ENCODE data around the gene NSD2. TPM values are rescaled to one million over a fixed set of nuclear protein-coding genes. Genes with fewer than 3 reads are reported as not detected.

The NSD2 gene
- total and polyA plus RNA-seq, 9 of the 15 experiments (the other 6 are each of a cell fraction or from before 2014, with no cell fraction given): 6.4 to 126 (median 58.8) TPM

DNA sequence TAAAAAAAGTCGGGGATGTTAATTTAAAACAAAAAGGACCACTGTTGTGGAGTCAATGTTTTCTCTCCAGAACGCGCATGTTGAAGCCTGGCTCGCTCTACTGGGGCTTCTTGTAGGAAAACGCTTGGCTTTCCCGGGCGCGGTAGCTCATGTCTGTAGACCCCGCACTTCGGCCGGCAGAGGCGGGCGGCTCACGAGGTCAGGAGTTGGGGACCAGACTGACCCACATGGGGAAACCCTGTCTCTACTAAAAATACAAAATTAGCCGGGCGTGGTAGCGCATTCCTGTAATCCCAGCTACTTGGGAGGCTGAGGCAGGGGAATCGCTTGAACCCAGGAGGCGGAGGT, 122.0 kb downstream of the NSD2 start:
- no peak overlapping the region for H3K4me2 ChIP-seq (ENCODE audit: insufficient read depth, low read length)
- H3K27me3 ChIP-seq (ENCODE audit: control insufficient read depth in 2 of 2, insufficient read depth in 2 of 2, low read length in 2 of 2): no peaks in the 10 kb centered on the region
- no peak overlapping the region for H3K27ac ChIP-seq (ENCODE audit: extremely low read depth, low read depth, low read length)
- H3K9me1 ChIP-seq (ENCODE audit: control insufficient read depth, insufficient read depth, low read length): peaks cover 3% of the 10 kb centered on the region
- H3K4me3 ChIP-seq: no peak overlapping the region
- intact Hi-C loops (cut with micrococcal nuclease): no loop called here
- DNase-seq (ENCODE audit: extremely low read depth in 1 of 4, low spot score in 3 of 4) (no peak), ATAC-seq (no peak), FAIRE-seq (no peak)
- peaks cover 5% of the 10 kb centered on the region for H3K9me3 ChIP-seq (replicated peaks; ENCODE audit: control insufficient read depth, insufficient read depth, low read depth, low read length)
- peaks cover 66% of the 10 kb centered on the region; the same call in 1 of the 3 replicates for H3K36me3 ChIP-seq (ENCODE audit: control insufficient read depth, insufficient read depth, low read length)
- H2AFZ ChIP-seq (ENCODE audit: low read depth, low read length): no peak overlapping the region
- in situ Hi-C loops (cut with MboI): no loop called here
- no peak overlapping the region for H3K9ac ChIP-seq (ENCODE audit: insufficient read depth in 1 of 2, low read depth in 2 of 2, low read length in 2 of 2)
- H4K20me1 ChIP-seq (replicated peaks; ENCODE audit: control insufficient read depth, insufficient read depth, low read length): no peaks in the 10 kb centered on the region
- H3K4me1 ChIP-seq (replicated peaks in 1 of 2; ENCODE audit: control insufficient read depth in 2 of 2, insufficient read depth in 2 of 2, low read length in 2 of 2): peaks cover 0 to 20% of the 10 kb centered on the region in 2 experiments; a peak in 3 of 5 replicates
- peaks cover 71% of the 10 kb centered on the region for H3K79me2 ChIP-seq (ENCODE audit: control insufficient read depth, insufficient read depth, low read length)
- CTCF ChIA-PET (ENCODE audit: low intra/inter-chr PET ratio): no interaction called here
- no TSS peak for BruUV-seq (replicated peaks)
- 99% methylated on average over 14 of the region's 19 CpGs for WGBS (ENCODE audit: insufficient coverage, low coverage, missing lambda C conversion rate)
- POLR2A ChIA-PET: no interaction called here
- TF ChIP-seq POLR2AphosphoS2 (IDR thresholded peaks at IDR 0.05; ENCODE audit: low read length) (no peak), NFRKB (IDR thresholded peaks at IDR 0.05; ENCODE audit: low read depth) (no peak), SMAD3 (CRISPR knock-in tag; conservative IDR thresholded peaks at IDR 0.05) (no peak), CSDE1 (IDR thresholded peaks at IDR 0.05) (no peak), HIVEP1 (CRISPR knock-in tag; IDR thresholded peaks at IDR 0.05) (no peak), ADNP (tag; IDR thresholded peaks at IDR 0.05) (no peak), CREM (IDR thresholded peaks at IDR 0.05; ENCODE audit: low read depth) (no peak), ZNF175 (CRISPR knock-in tag; IDR thresholded peaks at IDR 0.05; ENCODE audit: low read depth) (no peak)
- TF ChIP-seq, protein P1, sequence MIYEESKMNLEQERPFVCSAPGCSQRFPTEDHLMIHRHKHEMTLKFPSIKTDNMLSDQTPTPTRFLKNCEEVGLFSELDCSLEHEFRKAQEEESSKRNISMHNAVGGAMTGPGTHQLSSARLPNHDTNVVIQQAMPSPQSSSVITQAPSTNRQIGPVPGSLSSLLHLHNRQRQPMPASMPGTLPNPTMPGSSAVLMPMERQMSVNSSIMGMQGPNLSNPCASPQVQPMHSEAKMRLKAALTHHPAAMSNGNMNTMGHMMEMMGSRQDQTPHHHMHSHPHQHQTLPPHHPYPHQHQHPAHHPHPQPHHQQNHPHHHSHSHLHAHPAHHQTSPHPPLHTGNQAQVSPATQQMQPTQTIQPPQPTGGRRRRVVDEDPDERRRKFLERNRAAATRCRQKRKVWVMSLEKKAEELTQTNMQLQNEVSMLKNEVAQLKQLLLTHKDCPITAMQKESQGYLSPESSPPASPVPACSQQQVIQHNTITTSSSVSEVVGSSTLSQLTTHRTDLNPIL (CRISPR knock-in tag; IDR thresholded peaks at IDR 0.05): no peak
- TF ChIP-seq, protein P2, sequence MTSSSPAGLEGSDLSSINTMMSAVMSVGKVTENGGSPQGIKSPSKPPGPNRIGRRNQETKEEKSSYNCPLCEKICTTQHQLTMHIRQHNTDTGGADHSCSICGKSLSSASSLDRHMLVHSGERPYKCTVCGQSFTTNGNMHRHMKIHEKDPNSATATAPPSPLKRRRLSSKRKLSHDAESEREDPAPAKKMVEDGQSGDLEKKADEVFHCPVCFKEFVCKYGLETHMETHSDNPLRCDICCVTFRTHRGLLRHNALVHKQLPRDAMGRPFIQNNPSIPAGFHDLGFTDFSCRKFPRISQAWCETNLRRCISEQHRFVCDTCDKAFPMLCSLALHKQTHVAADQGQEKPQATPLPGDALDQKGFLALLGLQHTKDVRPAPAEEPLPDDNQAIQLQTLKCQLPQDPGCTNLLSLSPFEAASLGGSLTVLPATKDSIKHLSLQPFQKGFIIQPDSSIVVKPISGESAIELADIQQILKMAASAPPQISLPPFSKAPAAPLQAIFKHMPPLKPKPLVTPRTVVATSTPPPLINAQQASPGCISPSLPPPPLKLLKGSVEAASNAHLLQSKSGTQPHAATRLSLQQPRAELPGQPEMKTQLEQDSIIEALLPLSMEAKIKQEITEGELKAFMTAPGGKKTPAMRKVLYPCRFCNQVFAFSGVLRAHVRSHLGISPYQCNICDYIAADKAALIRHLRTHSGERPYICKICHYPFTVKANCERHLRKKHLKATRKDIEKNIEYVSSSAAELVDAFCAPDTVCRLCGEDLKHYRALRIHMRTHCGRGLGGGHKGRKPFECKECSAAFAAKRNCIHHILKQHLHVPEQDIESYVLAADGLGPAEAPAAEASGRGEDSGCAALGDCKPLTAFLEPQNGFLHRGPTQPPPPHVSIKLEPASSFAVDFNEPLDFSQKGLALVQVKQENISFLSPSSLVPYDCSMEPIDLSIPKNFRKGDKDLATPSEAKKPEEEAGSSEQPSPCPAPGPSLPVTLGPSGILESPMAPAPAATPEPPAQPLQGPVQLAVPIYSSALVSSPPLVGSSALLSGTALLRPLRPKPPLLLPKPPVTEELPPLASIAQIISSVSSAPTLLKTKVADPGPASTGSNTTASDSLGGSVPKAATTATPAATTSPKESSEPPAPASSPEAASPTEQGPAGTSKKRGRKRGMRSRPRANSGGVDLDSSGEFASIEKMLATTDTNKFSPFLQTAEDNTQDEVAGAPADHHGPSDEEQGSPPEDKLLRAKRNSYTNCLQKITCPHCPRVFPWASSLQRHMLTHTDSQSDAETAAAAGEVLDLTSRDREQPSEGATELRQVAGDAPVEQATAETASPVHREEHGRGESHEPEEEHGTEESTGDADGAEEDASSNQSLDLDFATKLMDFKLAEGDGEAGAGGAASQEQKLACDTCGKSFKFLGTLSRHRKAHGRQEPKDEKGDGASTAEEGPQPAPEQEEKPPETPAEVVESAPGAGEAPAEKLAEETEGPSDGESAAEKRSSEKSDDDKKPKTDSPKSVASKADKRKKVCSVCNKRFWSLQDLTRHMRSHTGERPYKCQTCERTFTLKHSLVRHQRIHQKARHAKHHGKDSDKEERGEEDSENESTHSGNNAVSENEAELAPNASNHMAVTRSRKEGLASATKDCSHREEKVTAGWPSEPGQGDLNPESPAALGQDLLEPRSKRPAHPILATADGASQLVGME (CRISPR knock-in tag; IDR thresholded peaks at IDR 0.05): no peak
- TF ChIP-seq, protein P3, sequence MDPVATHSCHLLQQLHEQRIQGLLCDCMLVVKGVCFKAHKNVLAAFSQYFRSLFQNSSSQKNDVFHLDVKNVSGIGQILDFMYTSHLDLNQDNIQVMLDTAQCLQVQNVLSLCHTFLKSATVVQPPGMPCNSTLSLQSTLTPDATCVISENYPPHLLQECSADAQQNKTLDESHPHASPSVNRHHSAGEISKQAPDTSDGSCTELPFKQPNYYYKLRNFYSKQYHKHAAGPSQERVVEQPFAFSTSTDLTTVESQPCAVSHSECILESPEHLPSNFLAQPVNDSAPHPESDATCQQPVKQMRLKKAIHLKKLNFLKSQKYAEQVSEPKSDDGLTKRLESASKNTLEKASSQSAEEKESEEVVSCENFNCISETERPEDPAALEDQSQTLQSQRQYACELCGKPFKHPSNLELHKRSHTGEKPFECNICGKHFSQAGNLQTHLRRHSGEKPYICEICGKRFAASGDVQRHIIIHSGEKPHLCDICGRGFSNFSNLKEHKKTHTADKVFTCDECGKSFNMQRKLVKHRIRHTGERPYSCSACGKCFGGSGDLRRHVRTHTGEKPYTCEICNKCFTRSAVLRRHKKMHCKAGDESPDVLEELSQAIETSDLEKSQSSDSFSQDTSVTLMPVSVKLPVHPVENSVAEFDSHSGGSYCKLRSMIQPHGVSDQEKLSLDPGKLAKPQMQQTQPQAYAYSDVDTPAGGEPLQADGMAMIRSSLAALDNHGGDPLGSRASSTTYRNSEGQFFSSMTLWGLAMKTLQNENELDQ (CRISPR knock-in tag; IDR thresholded peaks at IDR 0.05; ENCODE audit: borderline replicate concordance): no peak
- TF ChIP-seq, protein P4, sequence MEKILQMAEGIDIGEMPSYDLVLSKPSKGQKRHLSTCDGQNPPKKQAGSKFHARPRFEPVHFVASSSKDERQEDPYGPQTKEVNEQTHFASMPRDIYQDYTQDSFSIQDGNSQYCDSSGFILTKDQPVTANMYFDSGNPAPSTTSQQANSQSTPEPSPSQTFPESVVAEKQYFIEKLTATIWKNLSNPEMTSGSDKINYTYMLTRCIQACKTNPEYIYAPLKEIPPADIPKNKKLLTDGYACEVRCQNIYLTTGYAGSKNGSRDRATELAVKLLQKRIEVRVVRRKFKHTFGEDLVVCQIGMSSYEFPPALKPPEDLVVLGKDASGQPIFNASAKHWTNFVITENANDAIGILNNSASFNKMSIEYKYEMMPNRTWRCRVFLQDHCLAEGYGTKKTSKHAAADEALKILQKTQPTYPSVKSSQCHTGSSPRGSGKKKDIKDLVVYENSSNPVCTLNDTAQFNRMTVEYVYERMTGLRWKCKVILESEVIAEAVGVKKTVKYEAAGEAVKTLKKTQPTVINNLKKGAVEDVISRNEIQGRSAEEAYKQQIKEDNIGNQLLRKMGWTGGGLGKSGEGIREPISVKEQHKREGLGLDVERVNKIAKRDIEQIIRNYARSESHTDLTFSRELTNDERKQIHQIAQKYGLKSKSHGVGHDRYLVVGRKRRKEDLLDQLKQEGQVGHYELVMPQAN (IDR thresholded peaks at IDR 0.05; ENCODE audit: borderline replicate concordance): no peak

Measured in K562 (cell line).